Neutrophil (primary cell): ENCODE results near the gene PXYLP1.

Experiments used
- H3K27ac ChIP-seq: fragments of 200-600 bp; sonication (generic); 2 replicates; pipeline ENCODE4 v1.5.1; 2016; ENCODE audit warnings: mild to moderate bottlenecking, moderate library complexity
- H3K27me3 ChIP-seq: fragments of 200-600 bp; sonication (generic); 2 replicates; pipeline ENCODE4 v1.6.0; 2016; ENCODE audit warnings: mild to moderate bottlenecking
- H3K36me3 ChIP-seq: fragments of 200-600 bp; sonication (generic); 2 replicates; pipeline ENCODE4 v1.5.1; 2017
- H3K4me1 ChIP-seq, 2 experiments: fragments of 200-600 bp in 1 of 2; sonication (generic) in 1 of 2; 1 replicate in 1 of 2; 2 replicates in 1 of 2; pipeline versions ENCODE4 v1.5.1 to v1.6.1; 2013 to 2016; ENCODE audit warnings: low read depth in 1 of 2, low read length in 1 of 2, mild to moderate bottlenecking in 1 of 2, moderate library complexity in 1 of 2; ENCODE audit not compliant: control insufficient read depth in 1 of 2, insufficient read depth in 1 of 2
- H3K4me3 ChIP-seq, 2 experiments: fragments of 200-600 bp in 1 of 2; sonication (generic) in 1 of 2; 1 replicate in 1 of 2; 2 replicates in 1 of 2; pipeline ENCODE4 v1.5.1; 2013 to 2016; ENCODE audit warnings: low read depth in 1 of 2, low read length in 1 of 2, mild to moderate bottlenecking in 1 of 2, moderate library complexity in 1 of 2
- H3K9me3 ChIP-seq: fragments of 200-600 bp; sonication (generic); 2 replicates; pipeline ENCODE4 v1.5.1; 2016
- TF ChIP-seq, protein P1 (sequence below): fragments of 200-600 bp; sonication (generic); IDR thresholded peaks from 2 replicates; pipeline ENCODE4 v1.5.1; 2016; ENCODE audit warnings: antibody characterized with exemption

Gene PXYLP1

GRCh38 chr3:141234283-141234682, 2.7 kb downstream of the PXYLP1 start:
- Histone ChIP-seq H3K27ac (no peak overlapping the region), H3K36me3 (peaks cover 12% of the 10 kb centered on the region), H3K27me3 (no peaks in the 10 kb centered on the region), H3K4me1 (peaks cover 43 to 52% of the 10 kb centered on the region in 2 experiments), H3K9me3 (no peaks in the 10 kb centered on the region), H3K4me3 (no peak overlapping the region)
- TF ChIP-seq, protein P1, sequence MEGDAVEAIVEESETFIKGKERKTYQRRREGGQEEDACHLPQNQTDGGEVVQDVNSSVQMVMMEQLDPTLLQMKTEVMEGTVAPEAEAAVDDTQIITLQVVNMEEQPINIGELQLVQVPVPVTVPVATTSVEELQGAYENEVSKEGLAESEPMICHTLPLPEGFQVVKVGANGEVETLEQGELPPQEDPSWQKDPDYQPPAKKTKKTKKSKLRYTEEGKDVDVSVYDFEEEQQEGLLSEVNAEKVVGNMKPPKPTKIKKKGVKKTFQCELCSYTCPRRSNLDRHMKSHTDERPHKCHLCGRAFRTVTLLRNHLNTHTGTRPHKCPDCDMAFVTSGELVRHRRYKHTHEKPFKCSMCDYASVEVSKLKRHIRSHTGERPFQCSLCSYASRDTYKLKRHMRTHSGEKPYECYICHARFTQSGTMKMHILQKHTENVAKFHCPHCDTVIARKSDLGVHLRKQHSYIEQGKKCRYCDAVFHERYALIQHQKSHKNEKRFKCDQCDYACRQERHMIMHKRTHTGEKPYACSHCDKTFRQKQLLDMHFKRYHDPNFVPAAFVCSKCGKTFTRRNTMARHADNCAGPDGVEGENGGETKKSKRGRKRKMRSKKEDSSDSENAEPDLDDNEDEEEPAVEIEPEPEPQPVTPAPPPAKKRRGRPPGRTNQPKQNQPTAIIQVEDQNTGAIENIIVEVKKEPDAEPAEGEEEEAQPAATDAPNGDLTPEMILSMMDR = no peak

DNA sequence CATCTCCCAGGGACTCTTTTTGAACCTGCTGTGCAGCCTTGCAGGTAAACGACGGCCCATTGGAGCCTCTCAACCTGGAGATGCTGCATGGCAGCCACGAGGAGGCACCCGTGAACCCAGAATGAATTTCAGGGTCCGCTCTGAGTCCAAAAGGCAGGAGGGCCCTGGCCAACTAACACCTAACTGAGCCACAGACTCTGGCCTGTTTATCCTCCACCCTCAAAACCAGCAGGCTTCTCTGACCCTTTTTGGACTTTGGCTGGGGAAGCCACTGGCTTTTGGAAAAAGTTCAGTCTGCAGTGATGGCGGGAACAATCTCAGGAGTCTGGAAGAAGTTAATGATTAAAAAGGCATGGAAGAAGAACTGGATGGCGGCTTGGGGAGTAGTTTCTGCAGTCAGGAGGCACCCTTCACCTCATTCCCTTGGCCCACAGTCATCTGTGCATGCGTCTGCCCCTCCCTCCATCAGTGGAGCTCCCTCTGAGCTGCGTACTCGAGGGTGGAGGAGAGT, 4.1 kb downstream of the PXYLP1 start:
- TF ChIP-seq, protein P1 = no peak
- H3K4me3 ChIP-seq = no peak overlapping the region
- no peaks in the 10 kb centered on the region for H3K27me3 ChIP-seq
- no peak overlapping the region for H3K27ac ChIP-seq
- H3K9me3 ChIP-seq = no peaks in the 10 kb centered on the region
- H3K4me1 ChIP-seq = peaks cover 37 to 48% of the 10 kb centered on the region in 2 experiments
- H3K36me3 ChIP-seq = peaks cover 12% of the 10 kb centered on the region

DNA sequence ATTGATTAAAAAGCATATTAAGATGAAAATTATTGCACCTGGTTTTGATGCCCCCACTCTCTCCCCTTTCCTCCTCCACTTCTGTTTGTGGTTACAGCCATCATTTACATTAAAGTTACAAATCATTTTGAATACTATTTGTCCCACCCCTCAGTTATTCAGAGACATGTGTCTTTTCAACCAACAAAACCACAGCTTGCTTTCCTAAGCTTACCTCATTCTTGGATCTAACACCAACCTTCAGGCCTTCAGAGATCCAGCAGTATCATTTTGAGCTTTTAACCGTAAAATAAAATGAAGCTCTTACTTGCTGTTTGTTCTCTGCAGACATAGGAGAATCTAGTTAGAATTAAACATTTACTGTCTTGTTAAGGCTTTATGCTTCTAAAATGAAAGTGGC, 4.7 kb downstream of the PXYLP1 start:
- H3K4me3 ChIP-seq = no peak overlapping the region
- H3K27me3 ChIP-seq = no peaks in the 10 kb centered on the region
- H3K9me3 ChIP-seq = no peaks in the 10 kb centered on the region
- peaks cover 12% of the 10 kb centered on the region for H3K36me3 ChIP-seq
- peaks cover 31 to 42% of the 10 kb centered on the region in 2 experiments for H3K4me1 ChIP-seq
- TF ChIP-seq, protein P1 = no peak
- H3K27ac ChIP-seq = no peak overlapping the region

DNA sequence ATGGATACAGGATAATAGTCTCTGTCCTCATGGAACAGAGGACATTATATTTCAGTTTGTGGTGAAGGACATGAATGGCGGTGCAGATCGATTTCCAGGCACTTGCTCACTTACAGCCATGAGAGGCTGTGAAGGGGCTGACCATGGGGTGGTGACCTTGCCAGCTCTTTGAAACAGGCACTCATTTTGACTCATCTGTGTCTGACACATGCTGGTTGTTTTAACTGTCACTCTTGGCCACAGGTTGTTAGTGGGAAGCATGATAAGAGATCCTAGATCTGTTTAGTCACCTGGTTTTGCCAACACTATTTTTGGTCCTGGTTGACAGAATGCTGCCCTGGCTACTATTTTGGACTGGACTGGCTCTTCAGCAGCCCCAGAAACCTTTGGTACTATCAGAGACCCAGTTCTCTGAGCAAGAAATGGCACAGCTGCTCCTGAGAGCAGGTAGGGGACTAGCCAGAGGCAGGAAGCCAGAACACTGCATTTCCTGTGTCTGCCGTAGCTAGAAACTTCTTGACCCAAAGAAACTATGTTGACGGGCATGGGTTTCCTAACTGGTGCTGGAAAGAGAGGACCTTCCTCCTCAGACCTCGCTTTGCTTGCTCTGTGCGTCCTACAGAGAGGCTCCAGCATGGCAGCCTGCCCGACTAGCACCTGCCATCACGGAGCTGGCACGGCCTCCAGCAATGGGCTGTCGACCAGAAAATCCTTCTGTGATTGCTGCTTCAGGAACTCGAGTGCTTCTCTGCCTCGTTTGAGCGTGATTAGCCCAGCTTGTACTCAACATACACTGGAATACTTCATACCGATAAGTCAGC, 6.3 kb downstream of the PXYLP1 start:
- H3K27ac ChIP-seq = no peak overlapping the region
- H3K4me3 ChIP-seq = no peak overlapping the region
- H3K4me1 ChIP-seq = peaks cover 23 to 33% of the 10 kb centered on the region in 2 experiments

GRCh38 chr3:141239511-141240281, 8.1 kb downstream of the PXYLP1 start:
- Histone ChIP-seq H3K36me3 (peaks cover 22% of the 10 kb centered on the region), H3K4me3 (no peak overlapping the region), H3K27ac (no peak overlapping the region), H3K4me1 (peaks cover 6 to 15% of the 10 kb centered on the region in 2 experiments), H3K27me3 (no peaks in the 10 kb centered on the region), H3K9me3 (no peaks in the 10 kb centered on the region)
- TF ChIP-seq, protein P1 = no peak

More for the DNA sequence above, 6.3 kb downstream of the PXYLP1 start:
- Histone ChIP-seq H3K27me3 (no peaks in the 10 kb centered on the region), H3K9me3 (no peaks in the 10 kb centered on the region), H3K36me3 (peaks cover 14% of the 10 kb centered on the region)
- TF ChIP-seq, protein P1 = no peak
